ENCODE measurements around the gene RFXANK. TPM values are rescaled to one million over a fixed set of nuclear protein-coding genes. Genes with fewer than 3 reads are reported as not detected.
A peak's percentile ranks its signal among the peaks of the same experiment; 100 is the strongest.

RFXANK gene
- total RNA-seq, 1 experiment from 2014 or later, result 73.4 TPM

DNA sequence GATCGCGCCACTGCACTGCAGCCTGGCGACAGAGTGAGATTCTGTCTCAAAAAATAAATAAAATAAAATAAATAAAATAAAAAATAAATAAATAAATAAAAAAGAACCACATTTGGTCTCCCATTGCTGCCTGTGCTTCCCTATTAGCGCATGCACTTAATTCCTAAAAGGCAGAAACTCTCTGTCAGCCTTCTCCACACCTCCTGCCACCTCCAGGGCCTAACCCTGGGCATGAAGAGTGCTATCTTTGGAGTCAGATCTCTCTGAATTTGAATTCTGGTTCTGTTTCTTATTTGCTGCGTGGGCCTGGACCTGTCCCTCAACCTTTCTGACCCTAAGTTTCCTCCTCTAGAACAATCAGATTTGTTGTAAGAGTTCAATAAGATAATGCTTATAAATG lies 31.0 kb downstream of the RFXANK start:
- intact Hi-C loops (cut with micrococcal nuclease; ENCODE audit: unreplicated experiment), result no loop called here
- H3K36me3 ChIP-seq (ENCODE audit: control insufficient read depth, insufficient read depth, low read length), result no peaks in the 10 kb centered on the region
- no peak overlapping the region for H3K27ac Mint-ChIP-seq (ENCODE audit: unreplicated experiment)
- TF ChIP-seq, protein P1, sequence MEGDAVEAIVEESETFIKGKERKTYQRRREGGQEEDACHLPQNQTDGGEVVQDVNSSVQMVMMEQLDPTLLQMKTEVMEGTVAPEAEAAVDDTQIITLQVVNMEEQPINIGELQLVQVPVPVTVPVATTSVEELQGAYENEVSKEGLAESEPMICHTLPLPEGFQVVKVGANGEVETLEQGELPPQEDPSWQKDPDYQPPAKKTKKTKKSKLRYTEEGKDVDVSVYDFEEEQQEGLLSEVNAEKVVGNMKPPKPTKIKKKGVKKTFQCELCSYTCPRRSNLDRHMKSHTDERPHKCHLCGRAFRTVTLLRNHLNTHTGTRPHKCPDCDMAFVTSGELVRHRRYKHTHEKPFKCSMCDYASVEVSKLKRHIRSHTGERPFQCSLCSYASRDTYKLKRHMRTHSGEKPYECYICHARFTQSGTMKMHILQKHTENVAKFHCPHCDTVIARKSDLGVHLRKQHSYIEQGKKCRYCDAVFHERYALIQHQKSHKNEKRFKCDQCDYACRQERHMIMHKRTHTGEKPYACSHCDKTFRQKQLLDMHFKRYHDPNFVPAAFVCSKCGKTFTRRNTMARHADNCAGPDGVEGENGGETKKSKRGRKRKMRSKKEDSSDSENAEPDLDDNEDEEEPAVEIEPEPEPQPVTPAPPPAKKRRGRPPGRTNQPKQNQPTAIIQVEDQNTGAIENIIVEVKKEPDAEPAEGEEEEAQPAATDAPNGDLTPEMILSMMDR (IDR thresholded peaks at IDR 0.05; ENCODE audit: insufficient read depth in 1 of 2, low read depth in 1 of 2, low read length in 1 of 2, severe bottlenecking in 1 of 2, unreplicated experiment in 1 of 2), result no peak
- no peak for DNase-seq
- no peak overlapping the region for H3K4me3 ChIP-seq (ENCODE audit: low read depth, low read length)
- H3K27me3 ChIP-seq (replicated peaks; ENCODE audit: control insufficient read depth, insufficient read depth, low read length), result no peaks in the 10 kb centered on the region
- H3K4me1 Mint-ChIP-seq (ENCODE audit: low read depth, unreplicated experiment), result no peaks in the 10 kb centered on the region
- peaks cover 6% of the 10 kb centered on the region for H3K27me3 Mint-ChIP-seq (ENCODE audit: insufficient read depth, unreplicated experiment)
- CTCF ChIA-PET, result no interaction called here
- H3K4me1 ChIP-seq, result no peaks in the 10 kb centered on the region
- no peaks in the 10 kb centered on the region for H3K9me3 Mint-ChIP-seq (ENCODE audit: unreplicated experiment)
- H3K36me3 Mint-ChIP-seq (ENCODE audit: insufficient read depth, unreplicated experiment), result no peaks in the 10 kb centered on the region
- POLR2A ChIA-PET, result no interaction called here
- no TSS peak for BruUV-seq (replicated peaks)
- H3K9me3 ChIP-seq, result no peaks in the 10 kb centered on the region
- H3K4me3 Mint-ChIP-seq (ENCODE audit: unreplicated experiment), result no peak overlapping the region

DNA sequence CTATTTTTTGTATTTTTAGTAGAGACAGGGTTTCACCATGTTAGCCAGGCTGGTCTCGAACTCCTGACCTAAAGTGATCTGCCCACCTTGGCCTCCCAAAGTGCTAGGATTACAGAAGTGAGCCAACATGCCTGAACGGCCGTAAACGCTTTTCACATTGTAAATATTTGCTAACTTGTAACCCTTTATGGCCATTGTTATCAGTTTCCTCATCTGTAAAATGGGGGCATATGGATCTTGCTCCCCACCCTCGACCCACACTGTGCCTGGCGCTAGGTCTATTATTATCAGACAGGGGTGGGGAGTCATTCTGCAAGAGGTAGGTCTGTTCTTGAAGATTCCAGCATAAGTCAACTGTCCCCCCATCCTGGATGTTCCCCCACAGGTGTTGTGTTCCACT lies 31.6 kb downstream of the RFXANK start:
- Mint-ChIP-seq H3K27me3 (ENCODE audit: insufficient read depth, unreplicated experiment) (peaks cover 10% of the 10 kb centered on the region), H3K27ac (ENCODE audit: unreplicated experiment) (no peak overlapping the region), H3K9me3 (ENCODE audit: unreplicated experiment) (no peaks in the 10 kb centered on the region), H3K4me1 (ENCODE audit: low read depth, unreplicated experiment) (no peaks in the 10 kb centered on the region), H3K36me3 (ENCODE audit: insufficient read depth, unreplicated experiment) (no peaks in the 10 kb centered on the region), H3K4me3 (ENCODE audit: unreplicated experiment) (no peak overlapping the region)
- BruUV-seq (replicated peaks), result no TSS peak
- intact Hi-C loops (cut with micrococcal nuclease; ENCODE audit: unreplicated experiment), result loop anchor here (2.0 kb wide), 1 partner anchor 77 kb away; no protein-coding TSS in a partner anchor
- CTCF ChIA-PET, result no interaction called here
- Histone ChIP-seq H3K4me3 (ENCODE audit: low read depth, low read length) (no peak overlapping the region), H3K9me3 (no peaks in the 10 kb centered on the region), H3K27me3 (replicated peaks; ENCODE audit: control insufficient read depth, insufficient read depth, low read length) (no peaks in the 10 kb centered on the region), H3K36me3 (ENCODE audit: control insufficient read depth, insufficient read depth, low read length) (no peaks in the 10 kb centered on the region), H3K4me1 (no peaks in the 10 kb centered on the region)
- DNase-seq, result no peak
- TF ChIP-seq, protein P1 (IDR thresholded peaks at IDR 0.05; ENCODE audit: insufficient read depth in 1 of 2, low read depth in 1 of 2, low read length in 1 of 2, severe bottlenecking in 1 of 2, unreplicated experiment in 1 of 2), result no peak
- POLR2A ChIA-PET, result no interaction called here

DNA sequence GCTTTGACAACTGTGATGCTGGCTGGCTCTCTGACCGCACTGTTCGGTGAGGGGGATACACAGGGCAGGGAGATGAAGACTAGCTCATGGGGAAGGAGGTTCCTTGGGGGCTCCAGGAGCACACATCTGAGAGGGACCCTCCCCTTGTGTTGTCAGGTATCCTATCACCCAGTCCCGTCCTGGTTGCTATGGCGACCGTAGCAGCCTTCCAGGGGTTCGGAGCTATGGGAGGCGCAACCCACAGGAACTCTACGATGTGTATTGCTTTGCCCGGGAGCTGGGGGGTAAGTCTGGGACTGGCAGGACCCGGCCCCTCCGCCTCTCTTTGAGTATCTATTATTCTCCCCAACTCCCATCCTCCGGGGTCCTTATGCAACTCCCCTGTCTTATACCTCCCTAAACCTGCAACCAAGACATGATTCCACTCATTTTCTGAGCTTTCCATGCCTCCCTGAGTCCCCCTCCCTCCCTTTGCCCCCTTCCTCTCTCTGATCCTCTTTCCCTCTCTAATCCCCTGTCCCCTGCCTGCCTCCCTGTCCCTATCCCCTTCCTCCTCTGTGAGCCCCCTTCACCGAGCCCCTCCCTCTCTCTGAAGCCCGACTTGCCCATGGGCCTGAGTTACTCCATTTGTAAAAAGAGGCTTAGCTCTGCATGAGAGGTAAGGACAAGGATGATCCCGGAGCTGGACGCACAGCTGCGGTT lies 32.2 kb downstream of the RFXANK start:
- Mint-ChIP-seq H3K27me3 (ENCODE audit: insufficient read depth, unreplicated experiment) (peaks cover 12% of the 10 kb centered on the region), H3K4me3 (ENCODE audit: unreplicated experiment) (peak overlapping the region; percentile 66), H3K36me3 (ENCODE audit: insufficient read depth, unreplicated experiment) (no peaks in the 10 kb centered on the region), H3K9me3 (ENCODE audit: unreplicated experiment) (no peaks in the 10 kb centered on the region), H3K4me1 (ENCODE audit: low read depth, unreplicated experiment) (no peaks in the 10 kb centered on the region), H3K27ac (ENCODE audit: unreplicated experiment) (no peak overlapping the region)
- intact Hi-C loops (cut with micrococcal nuclease; ENCODE audit: unreplicated experiment), result loop anchor here (2.0 kb wide), 1 partner anchor 78 kb away; no protein-coding TSS in a partner anchor
- H3K9me3 ChIP-seq, result no peaks in the 10 kb centered on the region
- ChIA-PET POLR2A (no interaction called here), CTCF (interaction anchor here (1.1 to 1.5 kb wide), 2 partner anchors 9 to 10 kb away, joined by 6 to 7 read pairs; no protein-coding TSS in a partner anchor)
- no peaks in the 10 kb centered on the region for H3K4me1 ChIP-seq
- TF ChIP-seq, protein P1 (IDR thresholded peaks at IDR 0.05; ENCODE audit: insufficient read depth in 1 of 2, low read depth in 1 of 2, low read length in 1 of 2, severe bottlenecking in 1 of 2, unreplicated experiment in 1 of 2), result no peak
- peak overlapping the region; percentile 40 for H3K4me3 ChIP-seq (ENCODE audit: low read depth, low read length)
- no peak for DNase-seq
- no peaks in the 10 kb centered on the region for H3K36me3 ChIP-seq (ENCODE audit: control insufficient read depth, insufficient read depth, low read length)
- H3K27me3 ChIP-seq (replicated peaks; ENCODE audit: control insufficient read depth, insufficient read depth, low read length), result no peaks in the 10 kb centered on the region
- BruUV-seq (replicated peaks), result no TSS peak
